GM10266 (cell line): ENCODE measurements around the gene CNNM4.
"Not testable (repeated sequence)": the region's sequence is repeated elsewhere in the genome, so short reads cannot be mapped to it uniquely, and the experiment has no call there.

ENCODE experiments used
- DNase-seq: peaks from one replicate; pipeline ENCODE4 v3.0.0; 2012; ENCODE audit errors: extremely low spot score
- CTCF ChIP-seq: IDR thresholded peaks from 2 replicates; pipeline ENCODE4 v1.5.1; 2012; ENCODE audit warnings: mild to moderate bottlenecking, low read depth; ENCODE audit not compliant: control insufficient read depth, insufficient read depth; ENCODE audit errors: missing control alignments

Gene CNNM4

GRCh38 chr2:96792772-96793749 is 32.4 kb downstream of the CNNM4 start:
- DNase-seq, result no peak
- TF ChIP-seq CTCF, result no peak

- no peak for TF ChIP-seq CTCF
Observed at GRCh38 chr2:96795076-96795475, 34.4 kb downstream of the CNNM4 start.

DNA sequence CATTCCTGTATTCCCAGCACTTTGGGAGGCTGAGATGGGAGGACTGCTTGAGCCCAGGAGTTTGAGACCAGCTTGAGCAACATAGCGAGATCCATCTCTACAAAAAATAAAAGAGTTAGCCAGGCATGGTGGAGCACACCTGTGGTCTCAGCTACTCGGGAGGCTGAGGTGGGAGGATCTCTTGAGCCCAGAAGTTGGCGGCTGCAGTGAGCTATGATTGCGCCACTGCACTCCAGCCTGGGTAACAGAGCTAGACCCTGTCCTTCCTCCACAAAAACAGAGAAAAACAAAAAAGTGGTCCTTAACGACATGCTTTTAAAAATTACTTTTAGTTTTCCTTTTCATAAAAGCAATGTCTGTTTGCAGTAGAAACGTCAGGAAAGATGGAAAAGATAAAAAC is 35.8 kb downstream of the CNNM4 start:
- DNase-seq, result not testable (repeated sequence)

More at GRCh38 chr2:96795076-96795475, 34.4 kb downstream of the CNNM4 start:
- no peak for DNase-seq

GRCh38 chr2:96797066-96797625 is 36.4 kb downstream of the CNNM4 start:
- DNase-seq, result no peak
- no peak for TF ChIP-seq CTCF

DNA sequence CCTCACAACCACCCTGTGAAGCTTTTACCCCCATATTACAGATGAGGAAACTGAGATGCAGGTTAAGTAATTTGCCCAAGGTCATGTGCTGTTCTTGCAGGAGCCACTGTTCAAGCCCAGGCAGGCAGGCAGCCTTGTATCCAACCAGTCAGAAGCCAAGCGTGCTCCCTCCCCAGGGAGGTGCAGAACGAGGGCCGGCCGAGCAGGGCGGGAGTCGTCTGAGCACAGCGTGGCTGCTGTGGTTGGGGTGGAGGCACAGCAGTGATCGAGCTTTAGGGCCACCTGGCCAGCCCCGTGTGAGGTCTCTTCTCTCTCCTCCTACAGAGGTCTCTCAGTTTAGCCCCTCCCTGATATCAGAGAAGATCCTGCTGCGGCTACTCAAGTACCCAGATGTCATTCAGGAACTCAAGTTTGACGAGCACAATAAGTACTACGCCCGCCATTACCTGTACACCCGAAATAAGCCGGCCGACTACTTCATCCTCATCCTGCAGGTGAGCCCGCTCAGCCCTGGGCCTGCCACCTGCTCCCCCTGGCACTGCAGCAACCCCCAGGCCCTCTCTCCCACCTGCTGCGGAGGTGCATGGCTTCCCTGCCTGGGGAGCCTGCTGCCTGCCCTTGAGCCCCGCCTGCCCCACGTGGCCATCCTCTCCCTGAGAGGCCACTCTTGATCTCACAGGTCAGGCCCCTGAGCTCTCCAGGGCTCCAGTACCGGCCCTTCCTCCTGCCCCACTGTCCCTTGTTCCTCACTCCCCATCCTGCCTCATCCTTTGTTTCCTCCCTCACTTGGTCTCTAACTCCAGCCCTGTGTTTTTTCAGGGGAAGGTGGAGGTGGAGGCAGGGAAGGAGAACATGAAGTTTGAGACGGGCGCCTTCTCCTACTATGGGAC is 38.3 kb downstream of the CNNM4 start:
- no peak for TF ChIP-seq CTCF
- no peak for DNase-seq

DNA sequence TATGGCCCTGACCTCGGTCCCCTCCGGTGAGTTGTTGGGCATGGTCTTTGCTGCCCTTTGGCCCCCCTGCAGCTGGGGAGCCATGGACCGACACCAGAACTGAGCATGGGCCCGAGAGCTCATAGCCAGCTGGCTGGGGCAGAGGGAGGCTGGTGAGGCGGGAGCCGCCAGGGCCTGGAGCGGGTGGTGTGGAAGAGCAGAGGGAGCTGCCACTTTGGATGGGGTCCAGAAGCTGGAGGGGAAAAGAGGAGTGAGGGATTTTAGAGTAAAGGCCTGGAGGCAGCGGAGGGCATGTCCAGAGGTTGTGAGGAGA is 38.9 kb downstream of the CNNM4 start:
- DNase-seq, result no peak
- TF ChIP-seq CTCF, result no peak
